H1 (cell line): Measurements from ENCODE around the gene WDR75.

ENCODE experiments used
- EGR1 ChIP-seq: IDR thresholded peaks from 2 replicates; pipeline ENCODE4 v1.6.1; 2011; ENCODE audit warnings: low read depth, low read length, borderline replicate concordance
- EZH2 ChIP-seq: fragments of 200-600 bp; sonication (generic); IDR thresholded peaks from 2 replicates; pipeline ENCODE4 v1.7.1; 2012; ENCODE audit warnings: low read depth, mild to moderate bottlenecking, moderate library complexity, low read length, inconsistent platforms; ENCODE audit not compliant: severe bottlenecking
- POLR2A ChIP-seq, 2 experiments: IDR thresholded peaks; 1 replicate in 1 of 2; 2 replicates in 1 of 2; pipeline ENCODE4 v1.6.1; 2011; ENCODE audit warnings: low read depth in 2 of 2, low read length in 2 of 2, mild to moderate bottlenecking in 2 of 2; ENCODE audit errors: control extremely low read depth in 1 of 2
- RAD21 ChIP-seq, 2 experiments: IDR thresholded peaks in 1 of 2; conservative IDR thresholded peaks in 1 of 2; 2 replicates each; pipeline ENCODE4 v1.6.1; 2011; ENCODE audit warnings: low read depth in 2 of 2, low read length in 2 of 2, improper control_type of control experiment in 1 of 2, inconsistent platforms in 1 of 2, mild to moderate bottlenecking in 1 of 2, moderate library complexity in 1 of 2
- RFX5 ChIP-seq: IDR thresholded peaks from 2 replicates; pipeline ENCODE4 v1.6.1; 2011; ENCODE audit warnings: low read depth, low read length, improper control_type of control experiment, borderline replicate concordance
- SP2 ChIP-seq: IDR thresholded peaks from 2 replicates; pipeline ENCODE4 v1.6.1; 2012; ENCODE audit warnings: mild to moderate bottlenecking, low read length, inconsistent platforms
- SRF ChIP-seq: IDR thresholded peaks from 2 replicates; pipeline ENCODE4 v1.6.1; 2011; ENCODE audit warnings: mild to moderate bottlenecking, low read depth, low read length, moderate library complexity
- TF ChIP-seq, protein P1 (sequence below), 3 experiments: IDR thresholded peaks; 1 replicate in 2 of 3; 2 replicates in 1 of 3; pipeline versions ENCODE4 v1.5.1 to v1.6.1; 2011; ENCODE audit warnings: low read length in 3 of 3, mild to moderate bottlenecking in 3 of 3, inconsistent platforms in 2 of 3, low read depth in 1 of 3, moderate library complexity in 1 of 3; ENCODE audit not compliant: insufficient read depth in 1 of 3; ENCODE audit errors: control extremely low read depth in 1 of 3

DNA sequence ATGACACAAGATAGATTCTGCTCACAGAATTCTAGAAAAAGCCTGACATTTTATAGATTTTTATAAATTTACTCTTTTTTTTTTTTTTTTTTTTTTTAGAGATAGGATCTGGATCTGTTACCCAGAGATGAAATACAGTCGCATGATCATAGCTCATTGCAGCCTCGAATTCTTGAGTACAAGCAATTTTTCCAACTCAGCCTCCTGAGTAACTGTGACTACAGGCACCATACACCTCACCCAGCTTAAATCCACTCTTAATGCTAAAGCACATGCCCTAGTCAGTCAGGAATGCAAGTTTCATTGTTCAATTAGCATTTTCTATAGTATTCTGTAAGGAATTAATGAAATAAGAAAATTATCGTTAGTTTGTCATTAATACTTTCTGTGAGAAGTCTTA is 32.1 kb upstream of the WDR75 start:
- TF ChIP-seq SRF, result no peak
- TF ChIP-seq, protein P1, sequence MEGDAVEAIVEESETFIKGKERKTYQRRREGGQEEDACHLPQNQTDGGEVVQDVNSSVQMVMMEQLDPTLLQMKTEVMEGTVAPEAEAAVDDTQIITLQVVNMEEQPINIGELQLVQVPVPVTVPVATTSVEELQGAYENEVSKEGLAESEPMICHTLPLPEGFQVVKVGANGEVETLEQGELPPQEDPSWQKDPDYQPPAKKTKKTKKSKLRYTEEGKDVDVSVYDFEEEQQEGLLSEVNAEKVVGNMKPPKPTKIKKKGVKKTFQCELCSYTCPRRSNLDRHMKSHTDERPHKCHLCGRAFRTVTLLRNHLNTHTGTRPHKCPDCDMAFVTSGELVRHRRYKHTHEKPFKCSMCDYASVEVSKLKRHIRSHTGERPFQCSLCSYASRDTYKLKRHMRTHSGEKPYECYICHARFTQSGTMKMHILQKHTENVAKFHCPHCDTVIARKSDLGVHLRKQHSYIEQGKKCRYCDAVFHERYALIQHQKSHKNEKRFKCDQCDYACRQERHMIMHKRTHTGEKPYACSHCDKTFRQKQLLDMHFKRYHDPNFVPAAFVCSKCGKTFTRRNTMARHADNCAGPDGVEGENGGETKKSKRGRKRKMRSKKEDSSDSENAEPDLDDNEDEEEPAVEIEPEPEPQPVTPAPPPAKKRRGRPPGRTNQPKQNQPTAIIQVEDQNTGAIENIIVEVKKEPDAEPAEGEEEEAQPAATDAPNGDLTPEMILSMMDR (IDR thresholded peaks at IDR 0.05; ENCODE audit: control extremely low read depth in 1 of 3, insufficient read depth in 1 of 3, low read depth in 1 of 3, low read length in 3 of 3), result no peak
- TF ChIP-seq POLR2A (IDR thresholded peaks at IDR 0.05; ENCODE audit: control extremely low read depth in 1 of 2, low read depth in 2 of 2, low read length in 2 of 2), result no peak
- TF ChIP-seq EZH2, result no peak
- no peak for TF ChIP-seq RAD21 (IDR thresholded peaks at IDR 0.05 in 1 of 2, conservative IDR thresholded peaks at IDR 0.05 in 1 of 2; ENCODE audit: low read depth in 2 of 2, low read length in 2 of 2)
- TF ChIP-seq SP2, result no peak
- no peak for TF ChIP-seq RFX5
- no peak for TF ChIP-seq EGR1
